Adrenal gland (tissue), 5 donors: ENCODE measurements around the gene ATP8A2.

Experiments
- POLR2A ChIP-seq, 2 donors: fragments of 450-650 bp; IDR thresholded peaks; one replicate each; pipeline ENCODE4 v1.6.1; 2017; ENCODE audit warnings: antibody characterized with exemption in 2 of 2, mild to moderate bottlenecking in 2 of 2, moderate library complexity in 1 of 2
- TF ChIP-seq, protein P1 (sequence below), 6 experiments: fragments of 450-650 bp in 4 of 6; fragments of 200-600 bp in 2 of 6; sonication (generic) in 1 of 6; IDR thresholded peaks; 1 replicate in 5 of 6; 2 replicates in 1 of 6; pipeline versions ENCODE4 v1.5.1 to v1.8.0; 2016 to 2021; ENCODE audit warnings: antibody characterized with exemption in 6 of 6, mild to moderate bottlenecking in 2 of 6, moderate library complexity in 1 of 6
- donor health status: DM: no; HTN: no; CAD: no.

DNA sequence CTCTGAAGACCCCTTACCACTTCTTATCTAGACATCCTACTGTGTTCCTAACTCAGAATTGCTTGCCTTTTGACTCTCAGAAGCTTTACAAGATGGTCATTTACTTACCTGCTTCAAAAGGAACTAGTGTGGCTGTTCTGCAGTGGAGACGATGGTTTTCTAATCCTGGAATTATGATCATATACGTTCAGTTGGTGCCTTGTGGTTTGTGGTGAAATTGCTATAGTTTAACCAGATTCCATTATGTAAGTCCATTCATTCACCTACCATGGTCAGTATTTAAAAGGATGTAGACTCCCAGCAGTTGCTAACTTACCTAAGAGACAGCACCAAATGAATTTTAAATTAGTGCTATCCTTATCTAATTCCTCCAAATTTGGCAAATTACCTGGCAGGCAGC lies 469.2 kb downstream of the ATP8A2 start:
- TF ChIP-seq, protein P1, sequence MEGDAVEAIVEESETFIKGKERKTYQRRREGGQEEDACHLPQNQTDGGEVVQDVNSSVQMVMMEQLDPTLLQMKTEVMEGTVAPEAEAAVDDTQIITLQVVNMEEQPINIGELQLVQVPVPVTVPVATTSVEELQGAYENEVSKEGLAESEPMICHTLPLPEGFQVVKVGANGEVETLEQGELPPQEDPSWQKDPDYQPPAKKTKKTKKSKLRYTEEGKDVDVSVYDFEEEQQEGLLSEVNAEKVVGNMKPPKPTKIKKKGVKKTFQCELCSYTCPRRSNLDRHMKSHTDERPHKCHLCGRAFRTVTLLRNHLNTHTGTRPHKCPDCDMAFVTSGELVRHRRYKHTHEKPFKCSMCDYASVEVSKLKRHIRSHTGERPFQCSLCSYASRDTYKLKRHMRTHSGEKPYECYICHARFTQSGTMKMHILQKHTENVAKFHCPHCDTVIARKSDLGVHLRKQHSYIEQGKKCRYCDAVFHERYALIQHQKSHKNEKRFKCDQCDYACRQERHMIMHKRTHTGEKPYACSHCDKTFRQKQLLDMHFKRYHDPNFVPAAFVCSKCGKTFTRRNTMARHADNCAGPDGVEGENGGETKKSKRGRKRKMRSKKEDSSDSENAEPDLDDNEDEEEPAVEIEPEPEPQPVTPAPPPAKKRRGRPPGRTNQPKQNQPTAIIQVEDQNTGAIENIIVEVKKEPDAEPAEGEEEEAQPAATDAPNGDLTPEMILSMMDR (IDR thresholded peaks at IDR 0.05): no peak
- TF ChIP-seq POLR2A (IDR thresholded peaks at IDR 0.05): no peak
